K562 (cell line): Measurements from ENCODE around the gene RCE1. TPM values are rescaled to one million over a fixed set of nuclear protein-coding genes. Genes with fewer than 3 reads are reported as not detected.

Experiments
- ELF4 ChIP-seq: fragments of 450-650 bp; formaldehyde crosslinking; IDR thresholded peaks from 2 replicates; pipeline ENCODE4 v1.4.0; 2022; ENCODE audit warnings: missing genetic modification characterization
- EP300 ChIP-seq: IDR thresholded peaks from 2 replicates; pipeline ENCODE4 v1.6.1; 2012; ENCODE audit warnings: low read length, improper control_type of control experiment
- EWSR1 ChIP-seq: fragments of 450-650 bp; IDR thresholded peaks from 2 replicates; pipeline ENCODE4 v1.6.1; 2018; ENCODE audit warnings: borderline replicate concordance, mild to moderate bottlenecking, low read depth, moderate library complexity; ENCODE audit not compliant: partially characterized antibody
- HDGF ChIP-seq: fragments of 450-650 bp; IDR thresholded peaks from 2 replicates; pipeline ENCODE4 v1.6.1; 2016
- RUNX1 ChIP-seq: sonication (generic); IDR thresholded peaks from 2 replicates; pipeline ENCODE4 v1.6.1; 2016; ENCODE audit warnings: antibody characterized with exemption, low read depth
- SAP30 ChIP-seq: fragments of 200-600 bp; sonication (generic); IDR thresholded peaks from 2 replicates; pipeline ENCODE4 v1.6.1; 2012; ENCODE audit warnings: borderline replicate concordance, low read depth, mild to moderate bottlenecking, moderate library complexity, low read length, control low read depth, inconsistent platforms; ENCODE audit not compliant: insufficient read depth, poor library complexity, severe bottlenecking
- TBP ChIP-seq: optimal IDR thresholded peaks from 2 replicates; pipeline ENCODE3; 2011; ENCODE audit warnings: low read depth, low read length, improper control_type of control experiment
- ZBTB11 ChIP-seq, 3 experiments: fragments of 200-800 bp in 1 of 3; fragments of 250-450 bp in 1 of 3; fragments of 450-650 bp in 1 of 3; sonication (Bioruptor Pico) in 1 of 3; sonication (Bioruptor generic) in 1 of 3; formaldehyde crosslinking in 1 of 3; IDR thresholded peaks; 2 replicates each; pipeline versions ENCODE4 v1.6.1 to v1.8.0; 2016 to 2022; ENCODE audit warnings: mild to moderate bottlenecking in 2 of 3, missing genetic modification characterization in 2 of 3, missing compliant biosample characterization in 1 of 3, moderate library complexity in 1 of 3
- ZBTB2 ChIP-seq: fragments of 450-650 bp; IDR thresholded peaks from 2 replicates; pipeline ENCODE4 v1.6.1; 2016; ENCODE audit warnings: antibody characterized with exemption
- ZNF695 ChIP-seq: fragments of 450-650 bp; formaldehyde crosslinking; IDR thresholded peaks from 2 replicates; pipeline ENCODE4 v1.4.0; 2020; ENCODE audit warnings: mild to moderate bottlenecking, moderate library complexity
- ZNF696 ChIP-seq: fragments of 250-450 bp; sonication (Bioruptor Pico); conservative IDR thresholded peaks from 2 replicates; pipeline ENCODE4 v1.4.0; 2020; ENCODE audit warnings: mild to moderate bottlenecking, moderate library complexity
- polyA plus RNA-seq, 8 experiments: library from polyadenylated mRNA; depleted of rRNA in 4 of 8; stranded (reverse) in 5 of 8; unstranded in 3 of 8; fragments of >200 nt; fragmentation: Nextera tagmentation in 2 of 8; fragmentation: Illumina TruSeq in 1 of 8; extraction: Ambion mirVana in 2 of 8; extraction: Trizol in 1 of 8; gene quantifications; 2 replicates each; pipeline versions ENCODE4 v1.2.1 to v1.2.3, GENCODE V29; 2011 to 2014; ENCODE audit warnings: inconsistent platforms in 1 of 8, missing spikeins in 1 of 8
- total RNA-seq, 7 experiments: library from RNA; depleted of rRNA in 6 of 7; stranded (reverse); fragments of >200 nt in 6 of 7; fragmentation: Illumina TruSeq in 2 of 7; extraction: Trizol in 2 of 7; gene quantifications; 2 replicates each; pipeline versions ENCODE4 v1.2.1 to v1.2.3, GENCODE V29; 2011 to 2021; ENCODE audit warnings: low replicate concordance in 1 of 7
- TF ChIP-seq, protein P1 (sequence below): sonication (generic); formaldehyde crosslinking; IDR thresholded peaks from 2 replicates; pipeline ENCODE4 v1.8.0; 2022; ENCODE audit warnings: missing genetic modification reagents, mild to moderate bottlenecking, moderate library complexity, borderline replicate concordance
- TF ChIP-seq, protein P2 (sequence below): fragments of 450-650 bp; formaldehyde crosslinking; conservative IDR thresholded peaks from 2 replicates; pipeline ENCODE4 v1.4.0; 2022; ENCODE audit warnings: mild to moderate bottlenecking, missing genetic modification characterization
- TF ChIP-seq, protein P3 (sequence below): sonication (generic); formaldehyde crosslinking; IDR thresholded peaks from 2 replicates; pipeline ENCODE4 v1.8.0; 2022; ENCODE audit warnings: mild to moderate bottlenecking, missing genetic modification reagents

The RCE1 gene
- total and polyA plus RNA-seq, 9 of the 15 experiments (the other 6 are each of a cell fraction or from before 2014, with no cell fraction given): 0.75 to 41.5 (median 15.1) TPM

- TF ChIP-seq ZBTB11 (CRISPR knock-in tag; IDR thresholded peaks at IDR 0.05): peak in 1 of 3 experiments; percentile 62; a peak in 2 of 6 replicates
- TF ChIP-seq, protein P1, sequence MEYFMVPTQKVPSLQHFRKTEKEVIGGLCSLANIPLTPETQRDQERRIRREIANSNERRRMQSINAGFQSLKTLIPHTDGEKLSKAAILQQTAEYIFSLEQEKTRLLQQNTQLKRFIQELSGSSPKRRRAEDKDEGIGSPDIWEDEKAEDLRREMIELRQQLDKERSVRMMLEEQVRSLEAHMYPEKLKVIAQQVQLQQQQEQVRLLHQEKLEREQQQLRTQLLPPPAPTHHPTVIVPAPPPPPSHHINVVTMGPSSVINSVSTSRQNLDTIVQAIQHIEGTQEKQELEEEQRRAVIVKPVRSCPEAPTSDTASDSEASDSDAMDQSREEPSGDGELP (CRISPR knock-in tag): peak; percentile 84
- 0 out of 2 replicates have a peak, but pooled peaks have one; percentile 8 for TF ChIP-seq ELF4
- no peak for TF ChIP-seq ZNF695 (CRISPR knock-in tag)
- TF ChIP-seq, protein P2, sequence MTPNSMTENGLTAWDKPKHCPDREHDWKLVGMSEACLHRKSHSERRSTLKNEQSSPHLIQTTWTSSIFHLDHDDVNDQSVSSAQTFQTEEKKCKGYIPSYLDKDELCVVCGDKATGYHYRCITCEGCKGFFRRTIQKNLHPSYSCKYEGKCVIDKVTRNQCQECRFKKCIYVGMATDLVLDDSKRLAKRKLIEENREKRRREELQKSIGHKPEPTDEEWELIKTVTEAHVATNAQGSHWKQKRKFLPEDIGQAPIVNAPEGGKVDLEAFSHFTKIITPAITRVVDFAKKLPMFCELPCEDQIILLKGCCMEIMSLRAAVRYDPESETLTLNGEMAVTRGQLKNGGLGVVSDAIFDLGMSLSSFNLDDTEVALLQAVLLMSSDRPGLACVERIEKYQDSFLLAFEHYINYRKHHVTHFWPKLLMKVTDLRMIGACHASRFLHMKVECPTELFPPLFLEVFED: 0 out of 2 replicates have a peak, but pooled peaks have one; percentile 15
- TF ChIP-seq SAP30: no peak
- TF ChIP-seq EP300: peak; percentile 66
- peak; percentile 28 for TF ChIP-seq TBP
- TF ChIP-seq RUNX1: no peak
- peak; percentile 54; the same call in 1 of the 2 replicates for TF ChIP-seq HDGF
- TF ChIP-seq, protein P3, sequence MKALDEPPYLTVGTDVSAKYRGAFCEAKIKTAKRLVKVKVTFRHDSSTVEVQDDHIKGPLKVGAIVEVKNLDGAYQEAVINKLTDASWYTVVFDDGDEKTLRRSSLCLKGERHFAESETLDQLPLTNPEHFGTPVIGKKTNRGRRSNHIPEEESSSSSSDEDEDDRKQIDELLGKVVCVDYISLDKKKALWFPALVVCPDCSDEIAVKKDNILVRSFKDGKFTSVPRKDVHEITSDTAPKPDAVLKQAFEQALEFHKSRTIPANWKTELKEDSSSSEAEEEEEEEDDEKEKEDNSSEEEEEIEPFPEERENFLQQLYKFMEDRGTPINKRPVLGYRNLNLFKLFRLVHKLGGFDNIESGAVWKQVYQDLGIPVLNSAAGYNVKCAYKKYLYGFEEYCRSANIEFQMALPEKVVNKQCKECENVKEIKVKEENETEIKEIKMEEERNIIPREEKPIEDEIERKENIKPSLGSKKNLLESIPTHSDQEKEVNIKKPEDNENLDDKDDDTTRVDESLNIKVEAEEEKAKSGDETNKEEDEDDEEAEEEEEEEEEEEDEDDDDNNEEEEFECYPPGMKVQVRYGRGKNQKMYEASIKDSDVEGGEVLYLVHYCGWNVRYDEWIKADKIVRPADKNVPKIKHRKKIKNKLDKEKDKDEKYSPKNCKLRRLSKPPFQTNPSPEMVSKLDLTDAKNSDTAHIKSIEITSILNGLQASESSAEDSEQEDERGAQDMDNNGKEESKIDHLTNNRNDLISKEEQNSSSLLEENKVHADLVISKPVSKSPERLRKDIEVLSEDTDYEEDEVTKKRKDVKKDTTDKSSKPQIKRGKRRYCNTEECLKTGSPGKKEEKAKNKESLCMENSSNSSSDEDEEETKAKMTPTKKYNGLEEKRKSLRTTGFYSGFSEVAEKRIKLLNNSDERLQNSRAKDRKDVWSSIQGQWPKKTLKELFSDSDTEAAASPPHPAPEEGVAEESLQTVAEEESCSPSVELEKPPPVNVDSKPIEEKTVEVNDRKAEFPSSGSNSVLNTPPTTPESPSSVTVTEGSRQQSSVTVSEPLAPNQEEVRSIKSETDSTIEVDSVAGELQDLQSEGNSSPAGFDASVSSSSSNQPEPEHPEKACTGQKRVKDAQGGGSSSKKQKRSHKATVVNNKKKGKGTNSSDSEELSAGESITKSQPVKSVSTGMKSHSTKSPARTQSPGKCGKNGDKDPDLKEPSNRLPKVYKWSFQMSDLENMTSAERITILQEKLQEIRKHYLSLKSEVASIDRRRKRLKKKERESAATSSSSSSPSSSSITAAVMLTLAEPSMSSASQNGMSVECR (CRISPR knock-in tag): no peak
- no peak for TF ChIP-seq EWSR1
- TF ChIP-seq ZBTB2: peak; percentile 59; the same call in 1 of the 2 replicates
- TF ChIP-seq ZNF696 (CRISPR knock-in tag): no peak
Measured at GRCh38 chr11:66891851-66892660, 48.8 kb downstream of the RCE1 start (continued).
